ENCODE measurements around the gene A4GNT.
"Not testable (repeated sequence)": the region's sequence is repeated elsewhere in the genome, so short reads cannot be mapped to it uniquely, and the experiment has no call there.

The A4GNT gene

DNA sequence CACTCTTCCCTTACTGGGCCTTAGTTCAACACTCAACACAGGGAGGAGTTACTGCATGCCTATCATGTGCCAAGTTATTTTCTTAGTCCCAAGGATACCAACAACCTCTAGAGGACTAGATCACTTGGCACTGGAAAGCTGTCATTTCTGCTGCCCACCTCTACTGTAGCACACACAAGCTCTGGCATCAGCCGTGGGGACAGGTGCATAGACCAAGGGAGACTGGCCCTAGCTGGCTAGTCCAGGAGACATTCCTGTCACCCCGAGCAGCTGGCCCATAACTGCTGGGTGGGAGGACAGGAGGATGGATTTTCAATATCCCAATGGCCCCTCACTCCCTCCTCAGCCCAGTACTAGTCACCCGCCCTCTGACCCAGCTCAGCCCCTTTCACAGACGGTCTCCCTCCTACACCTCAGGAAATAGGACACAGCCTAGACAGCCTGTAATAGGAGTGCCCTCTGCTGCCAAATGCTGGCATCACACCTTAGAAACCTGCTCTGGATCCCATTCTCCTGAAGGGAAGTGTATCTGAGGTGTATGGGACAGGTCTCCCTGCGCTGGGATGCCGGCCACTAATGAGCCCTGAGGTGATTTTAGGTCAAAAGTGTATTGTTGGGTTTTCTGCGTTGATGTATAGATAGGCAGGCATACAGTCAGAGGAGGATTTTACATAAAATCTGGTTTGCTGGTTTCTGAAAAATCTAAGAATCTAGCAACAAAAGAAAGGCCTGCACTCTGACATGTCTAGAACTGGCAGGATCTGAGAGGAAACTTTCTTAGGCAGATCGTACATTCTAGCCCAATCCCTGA lies 13.4 kb downstream of the A4GNT start:
- no peak for DNase-seq (ENCODE audit: low read depth)

DNA sequence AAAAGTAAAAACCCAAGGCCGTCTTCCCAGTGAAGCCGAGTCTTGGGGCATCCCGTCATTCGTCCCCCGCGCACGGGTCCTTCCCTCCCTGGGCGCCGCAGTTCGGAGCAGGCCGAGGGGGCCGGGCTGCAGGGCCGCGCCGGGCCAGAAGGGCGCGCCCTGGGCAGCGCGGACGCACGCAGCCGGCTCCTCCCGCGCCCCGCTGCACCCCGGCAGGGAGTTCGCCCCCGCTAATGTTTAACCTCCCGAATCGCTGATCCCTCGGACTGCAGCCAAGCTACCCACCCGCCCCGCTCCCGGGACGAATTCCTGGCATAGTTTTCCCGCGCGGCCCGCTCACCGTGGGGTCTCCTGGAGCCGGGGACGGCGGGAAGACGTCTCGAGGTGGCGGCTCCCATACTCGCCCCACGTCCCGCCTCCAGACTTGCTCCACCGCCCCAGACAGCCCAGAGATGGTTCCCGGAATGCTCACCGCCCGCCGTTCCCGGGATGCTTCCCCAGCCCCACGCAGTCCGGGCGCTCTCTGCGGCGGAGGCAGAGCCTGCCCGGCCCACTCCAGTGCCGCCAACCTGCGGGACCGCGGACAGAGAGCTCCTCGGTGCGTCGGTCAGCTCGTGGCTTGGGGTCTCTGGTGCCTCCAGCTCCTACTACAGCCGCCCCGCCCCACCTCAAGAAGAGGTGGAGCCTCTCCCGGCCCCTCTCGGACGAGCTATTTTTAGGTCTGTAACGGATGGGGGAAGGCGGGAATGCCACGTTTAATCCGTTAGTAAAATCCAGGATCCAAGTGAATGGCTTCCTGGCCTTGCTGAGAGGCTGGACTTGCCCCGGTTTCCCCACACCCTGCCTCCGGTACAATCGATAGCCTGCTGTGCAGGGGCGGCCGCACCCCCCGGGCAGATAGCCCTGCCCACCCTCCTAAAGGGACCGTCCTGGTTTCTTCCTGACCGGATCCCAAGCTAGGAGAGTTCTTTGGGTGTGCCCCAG lies 16.9 kb downstream of the A4GNT start, which contains the start of gene DZIP1L:
Gene DZIP1L, minus strand, starts transcription at position 621 of the 984 bp plus-strand sequence. CDS start 11,637 bp downstream, outside the sequence.
- no peak for DNase-seq (ENCODE audit: low read depth)

DNA sequence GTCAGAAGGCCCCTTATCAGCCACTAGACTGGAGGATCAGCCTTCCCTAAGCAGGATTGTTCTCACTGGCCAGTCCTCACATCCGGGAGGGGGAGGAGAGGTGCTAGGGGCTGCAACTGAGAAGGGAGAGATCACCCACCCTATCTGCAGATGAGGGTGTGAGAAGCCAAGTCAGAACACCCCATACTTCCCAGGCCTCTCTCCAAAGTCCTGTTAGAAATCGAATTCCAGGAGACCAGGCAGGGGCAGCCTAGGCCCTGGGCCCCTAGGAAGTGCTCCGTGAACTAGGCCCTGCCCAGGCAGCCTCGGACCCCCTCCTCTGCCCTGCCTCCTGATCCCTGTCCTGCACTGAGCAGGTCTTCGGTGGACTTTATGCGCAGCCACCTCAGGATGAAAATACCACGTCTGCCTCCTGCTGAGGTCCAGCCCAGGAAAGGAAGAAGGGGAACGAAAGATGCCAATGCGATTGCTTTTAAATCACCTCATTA lies 17.7 kb downstream of the A4GNT start:
- no peak for DNase-seq (ENCODE audit: low read depth)

DNA sequence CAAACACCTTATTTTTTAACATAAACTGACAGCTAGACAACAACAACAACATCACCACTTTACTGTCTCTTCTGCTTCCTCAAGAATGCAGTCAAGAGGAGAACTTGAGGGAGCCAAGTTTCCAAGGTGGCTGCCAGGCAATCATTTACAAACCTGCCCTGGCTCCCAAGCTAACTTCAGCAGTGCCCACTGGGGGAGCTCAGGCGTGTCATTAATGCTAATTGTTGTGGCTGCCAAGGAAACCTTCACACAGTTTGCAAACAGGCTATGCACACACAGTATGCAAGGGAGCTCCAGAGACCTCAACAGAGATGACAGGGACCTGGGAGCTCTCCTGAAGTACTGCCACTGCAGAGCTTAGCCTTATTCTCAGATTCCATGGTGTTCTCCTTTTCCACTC lies 18.9 kb downstream of the A4GNT start:
- no peak for DNase-seq (ENCODE audit: low read depth)

DNA sequence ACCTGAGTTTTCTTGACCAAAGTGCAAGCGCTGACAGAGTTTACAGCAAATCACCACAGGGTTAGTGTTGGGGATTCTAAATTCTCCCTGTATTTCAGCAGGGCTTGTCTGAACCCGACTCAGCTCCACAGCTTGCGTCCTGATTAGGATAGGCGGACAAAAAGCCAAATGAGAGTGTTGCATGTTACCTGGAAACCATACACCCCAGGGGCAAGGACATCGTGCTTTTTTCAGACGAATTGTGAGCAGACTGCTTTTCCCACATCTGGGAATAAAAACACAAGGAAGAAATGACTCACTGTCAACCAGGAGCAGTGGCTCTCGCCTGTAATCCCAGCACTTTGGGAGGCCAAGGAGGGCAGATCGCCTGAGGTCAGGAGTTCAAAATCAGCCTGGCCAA lies 19.8 kb downstream of the A4GNT start:
- no peak for DNase-seq (ENCODE audit: low read depth)

DNA sequence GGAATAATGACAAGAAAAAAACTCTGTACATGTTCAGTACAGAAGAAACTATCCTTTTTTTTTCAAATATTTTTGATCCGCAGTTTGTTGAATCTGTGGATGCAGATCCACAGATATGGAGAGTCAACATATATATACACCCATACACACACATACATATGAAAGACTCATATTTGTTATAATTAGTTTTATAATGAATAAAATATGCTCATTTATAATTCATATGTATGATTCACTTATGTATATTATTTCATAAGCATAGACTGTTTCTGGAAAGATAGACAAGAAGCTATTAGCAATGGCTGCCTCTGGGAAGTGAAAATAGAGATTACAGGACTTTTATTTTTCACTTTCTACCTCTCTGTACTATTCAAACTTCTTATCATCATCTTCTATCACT lies 26.6 kb downstream of the A4GNT start:
- no peak for DNase-seq (ENCODE audit: low read depth)

DNA sequence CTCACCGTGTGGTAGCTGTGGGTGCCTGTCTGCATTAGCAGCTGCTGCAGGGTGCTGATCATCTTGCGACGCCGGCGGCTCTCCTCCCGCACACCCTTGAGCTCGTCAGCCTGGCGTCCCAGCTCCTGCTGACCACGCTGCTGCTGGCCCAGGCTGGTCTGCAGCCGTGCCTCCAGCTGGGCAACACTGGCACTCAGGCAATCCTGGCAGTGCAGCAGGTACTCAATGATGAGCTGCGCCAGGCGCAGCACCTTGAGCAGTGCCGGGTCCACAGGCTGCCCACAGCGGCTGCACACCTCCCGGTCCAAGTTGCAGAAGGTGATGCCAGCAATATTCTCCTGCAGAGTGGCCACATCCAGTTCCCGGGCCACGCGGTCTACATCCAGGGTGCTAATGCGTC lies 28.7 kb downstream of the A4GNT start:
- DNase-seq (ENCODE audit: low read depth), result no peak

DNA sequence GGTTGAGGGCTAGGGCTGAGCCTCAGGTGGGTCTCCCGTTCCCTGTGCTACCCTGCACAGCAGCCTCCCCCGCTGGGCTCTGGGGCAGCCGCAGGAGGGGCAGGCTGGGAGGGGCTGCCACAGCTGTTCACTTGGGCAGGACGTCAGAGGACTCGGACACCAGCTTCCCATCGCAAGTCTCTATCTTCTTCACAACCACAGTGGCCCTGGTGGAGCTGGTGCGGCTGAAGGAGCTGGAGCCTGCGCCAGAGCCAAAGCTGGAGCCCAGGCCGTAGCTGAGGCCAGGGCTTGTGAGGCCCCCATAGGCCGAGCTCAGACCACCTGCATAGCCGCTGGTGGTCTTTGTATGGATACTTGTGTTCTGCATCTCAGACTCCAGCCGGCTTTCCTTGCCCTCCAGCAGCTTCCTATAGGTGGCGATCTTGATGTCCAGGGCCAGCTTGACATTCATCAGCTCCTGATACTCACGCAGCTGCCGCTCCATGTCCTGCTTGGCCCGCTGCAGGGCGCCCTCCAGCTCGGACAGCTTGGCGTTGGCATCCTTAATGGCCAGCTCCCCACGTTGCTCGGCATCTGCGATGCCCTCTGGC lies 30.7 kb downstream of the A4GNT start:
- not testable (repeated sequence) for DNase-seq (ENCODE audit: low read depth)

DNA sequence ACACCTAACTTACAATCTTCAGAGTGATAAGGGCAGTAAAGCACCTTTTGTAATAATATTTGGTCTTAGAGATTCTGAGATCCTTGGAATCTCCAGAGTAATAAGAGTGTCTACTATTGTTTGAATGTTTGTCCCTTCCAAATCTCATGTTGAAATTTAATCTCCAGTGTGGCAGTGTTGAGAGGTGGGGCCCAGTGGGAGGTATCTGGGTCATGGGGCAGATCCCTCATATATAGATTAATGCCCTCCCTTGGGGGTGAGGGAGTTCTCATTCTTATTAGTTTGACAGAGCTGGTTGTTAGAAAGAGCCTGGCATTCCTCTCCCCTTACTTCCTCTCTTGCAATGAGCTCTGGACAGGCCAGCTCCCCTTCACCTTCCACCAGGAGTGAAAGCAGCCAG lies 32.8 kb downstream of the A4GNT start:
- DNase-seq (ENCODE audit: low read depth), result no peak

DNA sequence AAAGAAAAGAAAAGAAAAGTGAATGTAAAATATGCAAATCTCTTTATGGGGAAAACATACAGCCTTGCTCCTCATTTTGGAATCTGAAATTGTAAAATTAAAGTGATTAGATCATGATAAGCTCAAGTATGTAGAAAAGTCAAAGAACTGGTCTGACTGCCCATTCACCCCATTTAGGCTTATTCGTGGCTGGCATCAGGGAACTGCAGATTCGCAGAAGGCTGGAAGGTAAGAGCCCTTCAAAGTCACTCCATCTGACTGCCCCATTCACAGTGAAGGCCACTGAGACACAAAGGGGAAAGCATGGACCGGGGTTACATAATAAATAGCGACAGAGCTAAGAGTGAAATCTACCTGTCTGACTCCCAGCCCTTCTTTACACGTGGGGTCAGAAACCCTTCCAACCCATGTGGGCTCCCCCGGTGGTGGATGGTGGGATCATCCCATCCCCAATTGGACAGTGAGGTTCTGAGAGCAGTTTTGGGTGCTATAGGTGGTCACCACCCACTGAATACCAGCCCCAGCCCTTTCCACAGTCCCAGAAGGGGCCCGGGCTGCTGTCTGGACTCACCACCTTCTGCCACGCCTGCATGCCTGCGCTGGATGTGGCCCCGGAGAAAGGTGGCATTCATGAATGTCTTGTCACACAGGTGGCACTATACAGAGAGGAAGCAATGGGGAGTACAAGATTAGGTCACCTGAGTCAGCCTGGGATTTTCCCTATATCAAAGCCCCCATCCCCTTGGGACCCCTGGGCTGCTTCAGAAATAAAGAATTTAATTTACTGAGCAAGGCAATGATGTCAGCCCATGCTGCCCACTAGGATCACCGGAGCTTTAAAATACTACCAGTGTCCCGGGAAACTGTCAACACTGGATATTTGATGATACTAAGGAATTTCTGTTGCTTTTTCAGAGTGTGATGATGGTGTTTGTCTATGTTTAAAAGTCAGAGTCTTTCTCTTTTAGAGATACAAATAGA lies 34.7 kb downstream of the A4GNT start:
- DNase-seq (ENCODE audit: low read depth), result no peak

DNA sequence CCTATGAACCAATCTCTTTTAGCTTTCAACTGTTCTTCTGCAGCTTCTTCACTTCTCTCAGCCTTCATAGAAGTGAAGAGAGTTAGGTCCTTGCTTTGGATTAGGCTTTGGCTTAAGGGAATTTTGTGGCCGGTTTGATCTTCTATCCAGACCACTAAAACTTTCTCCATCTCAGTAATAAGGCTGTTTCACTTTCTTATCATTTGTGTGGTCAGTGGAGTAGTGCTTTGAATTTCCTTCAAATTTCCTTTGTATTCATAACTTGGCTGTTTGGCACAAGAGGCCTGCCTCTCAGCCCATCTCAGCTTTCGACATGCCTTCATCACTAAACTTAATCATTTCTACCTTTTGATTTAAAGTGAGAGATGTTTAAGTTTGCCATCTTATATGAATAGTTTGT lies 38.5 kb downstream of the A4GNT start:
- no peak for DNase-seq (ENCODE audit: low read depth)

DNA sequence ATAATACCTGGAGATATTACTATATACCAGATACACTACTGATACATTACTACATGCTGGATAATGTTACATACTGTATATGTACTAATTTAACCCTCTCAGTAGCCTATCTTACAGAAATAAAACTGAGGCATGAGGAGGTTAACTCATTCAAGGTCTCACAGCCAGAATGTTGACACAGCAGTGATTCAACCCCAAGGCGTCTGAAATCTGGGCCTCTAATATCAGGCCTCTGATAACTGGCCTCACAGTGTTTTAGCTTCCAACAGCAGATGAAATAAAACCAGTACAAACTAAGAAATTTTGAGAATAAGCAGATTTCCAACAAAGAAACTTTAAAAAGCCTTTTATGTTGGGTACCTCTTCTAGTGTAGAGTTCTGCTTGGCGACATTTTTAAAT lies 40.2 kb downstream of the A4GNT start:
- no peak for DNase-seq (ENCODE audit: low read depth)

DNA sequence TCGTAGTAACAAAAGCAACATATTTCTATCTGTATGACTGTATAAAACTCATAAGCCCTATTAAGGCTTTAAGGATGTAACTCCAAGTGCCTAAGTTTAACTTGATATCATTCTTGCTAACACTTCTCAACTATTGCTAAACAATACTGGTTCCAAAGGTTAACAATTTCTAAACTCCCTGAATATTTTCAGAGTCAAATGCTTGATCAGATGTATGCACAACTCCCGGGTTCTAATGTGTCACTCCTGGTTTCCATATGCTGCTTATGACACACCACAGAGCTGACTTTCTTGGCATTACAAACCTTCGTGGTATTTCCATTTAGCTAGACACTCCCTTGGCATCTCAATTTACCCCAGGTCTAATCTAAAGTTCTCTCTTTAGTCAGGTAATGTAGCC lies 43.1 kb downstream of the A4GNT start:
- no peak for DNase-seq (ENCODE audit: low read depth)

DNA sequence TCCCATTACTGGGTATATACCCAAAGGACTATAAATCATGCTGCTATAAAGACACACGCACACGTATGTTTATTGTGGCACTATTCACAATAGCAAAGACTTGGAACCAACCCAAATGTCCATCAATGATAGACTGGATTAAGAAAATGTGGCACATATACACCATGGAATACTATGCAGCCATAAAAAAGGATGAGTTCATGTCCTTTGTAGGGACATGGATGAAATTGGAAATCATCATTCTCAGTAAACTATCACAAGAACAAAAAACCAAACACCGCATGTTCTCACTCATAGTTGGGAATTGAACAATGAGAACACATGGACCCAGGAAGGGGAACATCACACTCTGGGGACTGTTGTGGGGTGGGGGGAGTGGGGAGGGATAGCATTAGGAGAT lies 46.4 kb downstream of the A4GNT start:
- not testable (repeated sequence) for DNase-seq (ENCODE audit: low read depth)

DNA sequence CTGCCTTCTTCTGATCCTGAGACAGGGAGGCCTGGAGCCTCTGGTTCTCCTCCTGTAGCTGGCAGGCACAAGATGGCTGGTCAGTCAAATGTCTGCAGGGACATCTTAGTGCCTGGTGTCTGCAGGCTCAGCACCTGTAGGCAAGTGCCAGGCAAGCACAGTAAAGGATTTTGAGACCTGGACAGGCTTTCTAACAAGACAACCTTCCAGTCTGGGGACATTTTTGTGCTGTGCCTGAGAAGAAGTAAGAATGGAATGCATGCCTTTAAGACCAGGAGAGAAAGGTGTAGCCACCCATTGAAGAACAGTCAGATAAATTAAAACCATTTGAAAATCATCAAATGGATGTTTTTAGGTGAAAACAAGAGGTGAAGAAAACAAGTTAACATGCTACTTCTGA lies 48.0 kb downstream of the A4GNT start:
- no peak for DNase-seq (ENCODE audit: low read depth)

DNA sequence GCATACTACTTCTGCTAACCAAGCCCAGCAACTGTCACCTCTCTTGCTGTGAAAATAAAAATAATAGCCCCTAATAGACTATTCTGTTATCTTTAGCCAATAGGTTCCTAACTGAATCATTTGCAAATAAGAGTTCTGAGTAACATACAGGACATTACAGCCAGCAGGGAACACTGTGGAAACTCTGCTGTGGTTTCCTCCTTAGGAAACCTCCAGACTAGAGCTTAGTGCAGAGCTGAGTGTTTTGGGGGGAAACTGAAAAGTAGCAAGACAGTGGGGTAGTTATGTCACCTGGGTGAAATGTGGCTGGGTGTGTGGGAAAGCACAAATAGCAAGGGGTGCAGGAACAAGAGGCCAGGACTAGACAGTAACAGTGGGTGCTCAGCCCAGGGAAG lies 49.2 kb downstream of the A4GNT start:
- no peak for DNase-seq (ENCODE audit: low read depth)

DNA sequence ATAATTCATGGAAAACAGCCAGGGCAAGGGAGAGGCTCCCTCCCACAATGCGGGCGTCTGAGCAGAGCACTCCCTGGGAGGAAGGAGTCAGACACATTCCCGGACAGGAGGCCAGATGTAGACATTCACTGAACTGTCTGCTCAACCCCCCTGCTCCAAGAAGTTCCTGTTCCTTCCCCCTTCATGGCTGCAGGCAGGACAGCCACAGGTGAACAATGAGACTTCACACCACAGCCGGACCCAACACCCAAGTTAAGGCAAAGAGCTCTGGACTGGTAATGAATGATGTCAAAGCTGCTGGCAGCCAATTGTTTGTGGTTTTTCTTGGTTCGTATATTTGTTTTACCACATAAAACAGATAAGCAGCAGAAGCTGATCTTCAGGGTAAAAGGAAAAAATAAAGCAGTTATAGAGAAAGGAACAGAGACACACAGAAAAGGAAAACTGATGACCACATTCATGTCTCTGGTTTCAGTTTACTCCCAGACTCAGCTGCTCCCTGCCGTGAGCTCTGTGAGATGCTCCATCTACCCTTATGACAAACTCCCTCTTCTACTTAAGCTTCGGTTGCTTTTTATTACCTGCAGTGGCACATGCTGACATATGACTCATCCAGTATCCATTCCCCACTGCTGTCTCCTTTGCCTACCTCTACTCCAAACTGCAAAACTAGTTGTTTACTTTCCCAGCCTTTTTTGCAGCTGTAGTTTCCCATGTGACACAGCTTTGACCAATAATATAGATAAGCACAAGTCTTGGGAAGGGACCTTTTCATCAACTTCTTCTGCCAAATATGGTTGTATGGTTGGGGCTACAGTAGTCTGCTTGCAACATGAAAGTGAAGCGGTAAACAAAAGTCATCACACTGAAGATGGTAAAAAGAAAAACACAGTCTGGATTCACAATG lies 49.9 kb downstream of the A4GNT start:
- DNase-seq (ENCODE audit: low read depth), result no peak

DNA sequence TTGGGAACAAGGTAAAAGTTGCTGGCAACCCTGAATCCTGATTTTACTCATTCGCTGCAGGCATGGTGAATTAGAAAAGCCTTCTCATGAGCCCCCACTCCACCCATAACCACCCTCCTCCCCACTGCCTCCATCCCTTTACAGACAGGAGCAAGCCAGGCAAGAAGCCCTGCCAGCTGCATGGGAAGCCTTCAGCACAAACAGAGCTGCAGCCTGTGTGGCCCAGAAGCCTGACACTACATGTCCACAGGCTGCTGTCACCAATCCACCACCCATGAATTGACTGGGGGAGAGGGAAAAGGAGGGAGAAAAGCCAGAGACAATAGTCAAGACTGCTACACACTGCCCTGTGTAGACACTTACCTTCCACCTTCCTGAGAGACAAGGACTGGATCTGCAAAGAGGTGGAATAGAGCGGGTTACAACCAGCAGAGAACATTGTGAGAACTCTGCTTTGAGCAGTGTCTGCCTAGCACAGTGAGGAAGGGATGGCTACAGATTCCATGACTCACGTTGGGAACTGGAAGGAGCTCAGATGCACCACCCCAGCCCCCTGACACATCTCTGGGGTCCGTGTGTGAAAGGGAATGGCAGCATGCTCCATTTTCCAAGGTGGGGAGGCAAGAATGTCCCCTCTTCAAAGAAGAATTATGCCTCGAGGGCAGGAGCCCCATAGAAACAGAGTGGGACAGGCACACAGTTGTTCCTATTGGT lies 50.7 kb downstream of the A4GNT start:
- DNase-seq (ENCODE audit: low read depth), result no peak

DNA sequence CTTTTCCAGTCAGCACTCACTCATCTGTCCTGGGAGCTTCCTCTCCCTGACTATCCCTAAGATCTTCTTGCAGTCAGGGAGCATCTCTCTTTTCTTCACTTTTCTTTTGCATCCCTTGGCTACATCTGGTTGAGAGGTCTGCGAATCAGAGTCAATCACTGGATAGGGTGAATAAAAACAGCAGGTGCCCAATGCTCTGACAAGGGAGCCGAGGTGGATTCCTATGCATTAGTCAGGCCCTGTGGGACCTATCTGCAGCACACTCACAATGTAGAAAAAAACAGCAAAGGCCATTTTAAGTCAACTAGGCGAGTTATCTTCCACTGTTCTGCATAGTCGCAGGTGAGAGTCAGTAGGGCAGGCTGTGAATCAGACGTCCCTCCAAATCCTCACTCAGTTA lies 52.3 kb downstream of the A4GNT start:
- DNase-seq (ENCODE audit: low read depth), result no peak

All from non-pigmented ciliary epithelial cell (primary cell).